ENCODE data around the gene NR5A2.

GRCh38 chr1:200081151-200081968 is 53.9 kb downstream of the NR5A2 start:
- TF ChIP-seq POLR2A (IDR thresholded peaks at IDR 0.05), result no peak
- no peak for TF ChIP-seq POLR2AphosphoS5 (IDR thresholded peaks at IDR 0.05; ENCODE audit: insufficient read depth in 1 of 2, low read depth in 1 of 2)

Data from vagina (tissue), 2 donors.